ENCODE measurements around the gene SF3A1.

GRCh38 chr22:30380011-30380410, 23.3 kb upstream of the SF3A1 start:
- no peak for TF ChIP-seq TAF1 (IDR thresholded peaks at IDR 0.05; ENCODE audit: borderline replicate concordance, low read depth, low read length)
- no peak for TF ChIP-seq POLR2A (IDR thresholded peaks at IDR 0.05; ENCODE audit: low read depth, low read length)
- no peak for TF ChIP-seq POLR2AphosphoS5 (IDR thresholded peaks at IDR 0.05; ENCODE audit: low read depth, low read length)

Measured in GM12892 (cell line).